Smooth muscle cell (in vitro differentiated cells): ENCODE data around the gene OCRL. TPM values are rescaled to one million over a fixed set of nuclear protein-coding genes. Genes with fewer than 3 reads are reported as not detected.

Experiments used
- DNase-seq: peaks from one replicate; lab custom pipeline; 2025; ENCODE audit not compliant: unreplicated experiment; lab: John Stamatoyannopoulos, UW
- H2AFZ ChIP-seq: fragments of 200-600 bp; sonication (generic); 2 replicates; pipeline ENCODE4 v1.6.0; 2016; ENCODE audit warnings: antibody characterized with exemption, low read depth, mild to moderate bottlenecking
- H3F3A ChIP-seq: fragments of 200-600 bp; sonication (generic); 2 replicates; pipeline ENCODE4 v1.6.0; 2017; ENCODE audit warnings: antibody characterized with exemption, low read depth
- H3K27ac ChIP-seq: fragments of 200-600 bp; sonication (generic); 2 replicates; pipeline ENCODE4 v1.5.1; 2016; ENCODE audit warnings: low read depth, mild to moderate bottlenecking
- H3K27me3 ChIP-seq: fragments of 200-600 bp; sonication (generic); 2 replicates; pipeline ENCODE4 v1.6.1; 2016; ENCODE audit warnings: low read depth, mild to moderate bottlenecking
- H3K36me3 ChIP-seq: fragments of 200-600 bp; sonication (generic); 2 replicates; pipeline ENCODE4 v1.5.1; 2016; ENCODE audit warnings: low read depth
- H3K4me1 ChIP-seq: fragments of 200-600 bp; sonication (generic); 2 replicates; pipeline ENCODE4 v1.5.1; 2016; ENCODE audit warnings: low read depth
- H3K4me2 ChIP-seq: fragments of 200-600 bp; sonication (generic); 2 replicates; pipeline ENCODE4 v1.6.0; 2016; ENCODE audit warnings: mild to moderate bottlenecking
- H3K4me3 ChIP-seq: fragments of 200-600 bp; sonication (generic); 2 replicates; pipeline ENCODE4 v1.5.1; 2016; ENCODE audit warnings: mild to moderate bottlenecking
- H3K79me2 ChIP-seq: fragments of 200-600 bp; sonication (generic); 2 replicates; pipeline ENCODE4 v1.6.0; 2016; ENCODE audit warnings: low read depth, mild to moderate bottlenecking
- H3K9ac ChIP-seq: fragments of 200-600 bp; sonication (generic); 2 replicates; pipeline ENCODE4 v1.6.0; 2016; ENCODE audit warnings: low read depth
- H3K9me3 ChIP-seq: fragments of 200-600 bp; sonication (generic); replicated peaks from 2 replicates; pipeline ENCODE4 v1.5.1; 2016; ENCODE audit warnings: low read depth
- H4K20me1 ChIP-seq: fragments of 200-600 bp; sonication (generic); 2 replicates; pipeline ENCODE4 v1.6.0; 2016; ENCODE audit warnings: low read depth
- CTCF ChIP-seq: fragments of 200-600 bp; sonication (generic); IDR thresholded peaks from 2 replicates; pipeline ENCODE4 v1.5.1; 2017; ENCODE audit warnings: borderline replicate concordance, mild to moderate bottlenecking, antibody characterized with exemption; ENCODE audit not compliant: insufficient read depth, poor library complexity, severe bottlenecking
- WGBS: methylation state at CpG from one replicate; pipeline ENCODE4 v1.1.7; 2016; ENCODE audit warnings: low lambda C conversion rate; 5-methylcytosine and 5-hydroxymethylcytosine counted together
- polyA plus RNA-seq: library from polyadenylated mRNA; unstranded; fragments of >200 nt; fragmentation: Nextera tagmentation; extraction: Ambion mirVana; gene quantifications from 2 replicates; pipeline ENCODE4 v1.2.1, GENCODE V29; 2016
- total RNA-seq: library from RNA; depleted of rRNA; stranded (reverse); fragments of >200 nt; gene quantifications from 2 replicates; pipeline ENCODE4 v1.2.3, GENCODE V29; 2014

OCRL gene
- total and polyA plus RNA-seq, 2 experiments from 2014 or later, result 8.7 to 26.2 TPM

GRCh38 chrX:129494887-129495286, 45.2 kb upstream of the OCRL start:
- H3K4me2 ChIP-seq, result no peak overlapping the region
- H3K79me2 ChIP-seq, result peaks cover 7% of the 10 kb centered on the region
- peaks cover 23% of the 10 kb centered on the region for H4K20me1 ChIP-seq
- no peak overlapping the region for H2AFZ ChIP-seq
- peak overlapping the region; percentile 60 for H3K27ac ChIP-seq
- TF ChIP-seq CTCF, result no peak
- no peak for DNase-seq
- H3K36me3 ChIP-seq, result peaks cover 8% of the 10 kb centered on the region
- H3K4me1 ChIP-seq, result no peaks in the 10 kb centered on the region
- H3K4me3 ChIP-seq, result no peak overlapping the region
- no peaks in the 10 kb centered on the region for H3K9me3 ChIP-seq
- peaks cover 14% of the 10 kb centered on the region for H3F3A ChIP-seq
- no peaks in the 10 kb centered on the region for H3K27me3 ChIP-seq
- 84% methylated on average over 2 of the region's 2 CpGs for WGBS
- no peak overlapping the region for H3K9ac ChIP-seq

GRCh38 chrX:129495900-129496299, 44.2 kb upstream of the OCRL start:
- peaks cover 7% of the 10 kb centered on the region for H3K79me2 ChIP-seq
- no peak overlapping the region for H2AFZ ChIP-seq
- peaks cover 5% of the 10 kb centered on the region for H3K36me3 ChIP-seq
- H4K20me1 ChIP-seq, result peaks cover 23% of the 10 kb centered on the region
- DNase-seq, result no peak
- H3K9me3 ChIP-seq, result no peaks in the 10 kb centered on the region
- no peaks in the 10 kb centered on the region for H3K4me1 ChIP-seq
- 51% methylated on average over 5 of the region's 5 CpGs for WGBS
- H3K9ac ChIP-seq, result no peak overlapping the region
- H3K27ac ChIP-seq, result peak overlapping the region; percentile 60
- H3K4me2 ChIP-seq, result no peak overlapping the region
- no peak overlapping the region for H3K4me3 ChIP-seq
- peaks cover 14% of the 10 kb centered on the region for H3F3A ChIP-seq
- no peak for TF ChIP-seq CTCF
- no peaks in the 10 kb centered on the region for H3K27me3 ChIP-seq

DNA sequence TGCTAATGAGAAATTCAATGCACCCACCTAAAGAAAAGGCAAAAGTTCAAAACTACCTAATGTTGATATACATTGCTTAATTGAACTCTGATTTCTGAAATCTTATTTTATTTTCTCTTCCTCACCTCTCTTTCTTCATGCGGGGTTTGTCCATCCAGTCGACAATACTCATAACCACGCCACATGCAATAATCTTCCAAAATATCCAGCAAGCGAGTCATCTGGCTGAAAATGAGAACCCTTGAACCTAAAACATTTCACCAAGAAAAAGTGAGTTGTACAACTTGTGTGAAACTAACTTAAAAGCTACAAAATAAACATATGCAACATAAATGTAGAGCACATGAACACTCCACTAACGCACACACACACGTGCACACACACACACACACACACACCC, 43.4 kb upstream of the OCRL start:
- H3K27ac ChIP-seq, result peak overlapping the region; percentile 60
- no peak overlapping the region for H3K4me2 ChIP-seq
- WGBS, result 54% methylated on average over 6 of the region's 6 CpGs

More for the DNA sequence above, 43.4 kb upstream of the OCRL start:
- peaks cover 3% of the 10 kb centered on the region for H3K36me3 ChIP-seq
- no peak overlapping the region for H3K9ac ChIP-seq
- H3K4me3 ChIP-seq, result no peak overlapping the region
- peaks cover 23% of the 10 kb centered on the region for H4K20me1 ChIP-seq
- DNase-seq, result no peak
- H3K79me2 ChIP-seq, result peaks cover 7% of the 10 kb centered on the region
- H2AFZ ChIP-seq, result no peak overlapping the region
- H3K9me3 ChIP-seq, result no peaks in the 10 kb centered on the region
- H3K27me3 ChIP-seq, result no peaks in the 10 kb centered on the region
- H3F3A ChIP-seq, result peaks cover 14% of the 10 kb centered on the region
- no peaks in the 10 kb centered on the region for H3K4me1 ChIP-seq
- no peak for TF ChIP-seq CTCF
